Keratinocyte (primary cell): ENCODE data around the gene ARHGEF25. TPM values are rescaled to one million over a fixed set of nuclear protein-coding genes. Genes with fewer than 3 reads are reported as not detected.

ENCODE experiments used
- DNase-seq: peaks from one replicate; pipeline ENCODE4 v3.0.0-alpha.2; 2011; ENCODE audit warnings: low read depth, missing footprints, low spot score
- FAIRE-seq: peaks from 2 replicates; lab custom pipeline; 2011; peaks lifted over from hg19 to GRCh38; lab: Jason Lieb, UNC
- H2AFZ ChIP-seq: 2 replicates; pipeline ENCODE4 v1.6.0; 2012; ENCODE audit warnings: low read length, control low read depth, inconsistent platforms; ENCODE audit not compliant: control insufficient read depth
- H3K27ac ChIP-seq: 2 replicates; pipeline ENCODE4 v1.5.1; 2011; ENCODE audit warnings: low read length; ENCODE audit not compliant: control insufficient read depth, insufficient read depth
- H3K27me3 ChIP-seq: 3 replicates; pipeline ENCODE4 v1.6.0; 2011; ENCODE audit warnings: low read length; ENCODE audit not compliant: control insufficient read depth, insufficient read depth; ENCODE audit errors: extremely low read depth
- H3K36me3 ChIP-seq, 2 experiments: 2 replicates in 1 of 2; 3 replicates in 1 of 2; pipeline ENCODE4 v1.5.1; 2011; ENCODE audit warnings: low read length in 2 of 2, mild to moderate bottlenecking in 1 of 2; ENCODE audit not compliant: control insufficient read depth in 2 of 2, insufficient read depth in 2 of 2; ENCODE audit errors: extremely low read depth in 1 of 2
- H3K4me1 ChIP-seq: 3 replicates; pipeline ENCODE4 v1.5.1; 2011; ENCODE audit warnings: low read length; ENCODE audit not compliant: control insufficient read depth, insufficient read depth; ENCODE audit errors: extremely low read depth
- H3K4me2 ChIP-seq: 3 replicates; pipeline ENCODE4 v1.6.0; 2011; ENCODE audit warnings: low read depth, low read length; ENCODE audit not compliant: control insufficient read depth, insufficient read depth; ENCODE audit errors: extremely low read depth
- H3K4me3 ChIP-seq, 3 experiments: fragments of 200-600 bp in 1 of 3; sonication (generic) in 1 of 3; 2 replicates in 2 of 3; 3 replicates in 1 of 3; pipeline ENCODE4 v1.5.1; 2011 to 2016; ENCODE audit warnings: low read length in 3 of 3, mild to moderate bottlenecking in 3 of 3, control low read depth in 2 of 3, inconsistent platforms in 1 of 3, low read depth in 1 of 3, mixed read lengths in 1 of 3, mixed run types in 1 of 3, moderate library complexity in 1 of 3; ENCODE audit not compliant: control insufficient read depth in 2 of 3, insufficient read depth in 2 of 3; ENCODE audit errors: extremely low read depth in 1 of 3
- H3K79me2 ChIP-seq: 2 replicates; pipeline ENCODE4 v1.6.0; 2012; ENCODE audit warnings: low read length; ENCODE audit not compliant: control insufficient read depth, insufficient read depth
- H3K9ac ChIP-seq: 3 replicates; pipeline ENCODE4 v1.6.0; 2011; ENCODE audit warnings: low read length; ENCODE audit not compliant: control insufficient read depth, insufficient read depth; ENCODE audit errors: extremely low read depth
- H3K9me1 ChIP-seq: 3 replicates; pipeline ENCODE4 v1.6.0; 2011; ENCODE audit warnings: low read length; ENCODE audit not compliant: control insufficient read depth, insufficient read depth; ENCODE audit errors: extremely low read depth
- H3K9me3 ChIP-seq: 2 replicates; pipeline ENCODE4 v1.5.1; 2012; ENCODE audit warnings: low read depth, low read length; ENCODE audit not compliant: control insufficient read depth
- H4K20me1 ChIP-seq: 3 replicates; pipeline ENCODE4 v1.6.0; 2011; ENCODE audit warnings: low read length; ENCODE audit not compliant: control insufficient read depth, insufficient read depth; ENCODE audit errors: extremely low read depth
- EZH2 ChIP-seq: IDR thresholded peaks from one replicate; pipeline ENCODE4 v1.6.1; 2012; ENCODE audit warnings: inconsistent platforms, mild to moderate bottlenecking, low read length, moderate library complexity
- dilution Hi-C: fragments of 300-500 bp; cut with MboI; formaldehyde crosslinking; loops from one replicate; pipeline ENCODE4 v1.7.0; 2020; ENCODE audit warnings: low sequenced_read_pairs; ENCODE audit not compliant: extremely low pct_ligation_motif_present
- polyA plus RNA-seq, 5 experiments: library from polyadenylated mRNA; depleted of rRNA in 3 of 5; stranded (reverse) in 3 of 5; stranded (forward) in 1 of 5; unstranded in 1 of 5; fragments of >200 nt; gene quantifications; 1 replicate in 1 of 5; 2 replicates in 3 of 5; 3 replicates in 1 of 5; pipeline versions ENCODE4 v1.2.1 to v1.2.3, GENCODE V29; 2011 to 2012; ENCODE audit warnings: missing spikeins in 2 of 5, low read depth in 1 of 5, low replicate concordance in 1 of 5
- TF ChIP-seq, protein P1 (sequence below), 3 experiments: IDR thresholded peaks in 1 of 3; conservative IDR thresholded peaks in 1 of 3; optimal IDR thresholded peaks in 1 of 3; 2 replicates in 2 of 3; 3 replicates in 1 of 3; pipeline versions ENCODE3 to v1.5.1; 2011; ENCODE audit warnings: low read length in 3 of 3, mild to moderate bottlenecking in 3 of 3, moderate library complexity in 2 of 3, control low read depth in 1 of 3, inconsistent platforms in 1 of 3; ENCODE audit not compliant: insufficient read depth in 2 of 3; ENCODE audit errors: extremely low read depth in 1 of 3

Gene ARHGEF25
- polyA plus RNA-seq, 1 donor (not counting 4 experiments of a cell fraction or from before 2014, with no cell fraction given): 0.12 TPM

GRCh38 chr12:57583008-57583831 is 28.0 kb upstream of the ARHGEF25 start:
- Histone ChIP-seq H3K4me2 (no peak overlapping the region), H3K79me2 (no peaks in the 10 kb centered on the region), H3K36me3 (no peaks in the 10 kb centered on the region), H3K27me3 (peaks cover 14% of the 10 kb centered on the region), H3K9me3 (no peaks in the 10 kb centered on the region), H3K27ac (no peak overlapping the region), H3K9ac (no peak overlapping the region), H3K4me1 (no peaks in the 10 kb centered on the region), H4K20me1 (no peaks in the 10 kb centered on the region), H2AFZ (no peak overlapping the region), H3K4me3 (no peak overlapping the region), H3K9me1 (no peaks in the 10 kb centered on the region)
- no peak for TF ChIP-seq EZH2
- TF ChIP-seq, protein P1, sequence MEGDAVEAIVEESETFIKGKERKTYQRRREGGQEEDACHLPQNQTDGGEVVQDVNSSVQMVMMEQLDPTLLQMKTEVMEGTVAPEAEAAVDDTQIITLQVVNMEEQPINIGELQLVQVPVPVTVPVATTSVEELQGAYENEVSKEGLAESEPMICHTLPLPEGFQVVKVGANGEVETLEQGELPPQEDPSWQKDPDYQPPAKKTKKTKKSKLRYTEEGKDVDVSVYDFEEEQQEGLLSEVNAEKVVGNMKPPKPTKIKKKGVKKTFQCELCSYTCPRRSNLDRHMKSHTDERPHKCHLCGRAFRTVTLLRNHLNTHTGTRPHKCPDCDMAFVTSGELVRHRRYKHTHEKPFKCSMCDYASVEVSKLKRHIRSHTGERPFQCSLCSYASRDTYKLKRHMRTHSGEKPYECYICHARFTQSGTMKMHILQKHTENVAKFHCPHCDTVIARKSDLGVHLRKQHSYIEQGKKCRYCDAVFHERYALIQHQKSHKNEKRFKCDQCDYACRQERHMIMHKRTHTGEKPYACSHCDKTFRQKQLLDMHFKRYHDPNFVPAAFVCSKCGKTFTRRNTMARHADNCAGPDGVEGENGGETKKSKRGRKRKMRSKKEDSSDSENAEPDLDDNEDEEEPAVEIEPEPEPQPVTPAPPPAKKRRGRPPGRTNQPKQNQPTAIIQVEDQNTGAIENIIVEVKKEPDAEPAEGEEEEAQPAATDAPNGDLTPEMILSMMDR (optimal IDR thresholded peaks at IDR 0.05 in 1 of 3, IDR thresholded peaks at IDR 0.05 in 1 of 3, conservative IDR thresholded peaks at IDR 0.05 in 1 of 3; ENCODE audit: extremely low read depth in 1 of 3, insufficient read depth in 2 of 3, low read length in 3 of 3): peak; percentile 81 to 96 (median 91)
- dilution Hi-C loops: loop anchor here (25.0 kb wide), 1 partner anchor 154 kb away; the partner anchor contains the start of genes AGAP2 and TSPAN31
- DNase-seq (peak; percentile 30), FAIRE-seq (peak; percentile 80)

GRCh38 chr12:57584050-57584449 is 27.2 kb upstream of the ARHGEF25 start:
- Histone ChIP-seq H3K27ac (no peak overlapping the region), H3K4me2 (no peak overlapping the region), H3K9ac (no peak overlapping the region), H3K4me3 (no peak overlapping the region), H3K79me2 (no peaks in the 10 kb centered on the region), H3K9me3 (no peaks in the 10 kb centered on the region), H2AFZ (no peak overlapping the region), H3K36me3 (no peaks in the 10 kb centered on the region), H3K4me1 (no peaks in the 10 kb centered on the region), H3K9me1 (no peaks in the 10 kb centered on the region), H4K20me1 (no peaks in the 10 kb centered on the region), H3K27me3 (peaks cover 14% of the 10 kb centered on the region)
- DNase-seq (no peak), FAIRE-seq (no peak)
- dilution Hi-C loops: loop anchor here (25.0 kb wide), 1 partner anchor 153 kb away; the partner anchor contains the start of genes AGAP2 and TSPAN31
- no peak for TF ChIP-seq EZH2
- TF ChIP-seq, protein P1 (optimal IDR thresholded peaks at IDR 0.05 in 1 of 3, IDR thresholded peaks at IDR 0.05 in 1 of 3, conservative IDR thresholded peaks at IDR 0.05 in 1 of 3; ENCODE audit: extremely low read depth in 1 of 3, insufficient read depth in 2 of 3, low read length in 3 of 3): no peak
